ENCODE measurements around the gene DACH2. TPM values are rescaled to one million over a fixed set of nuclear protein-coding genes. Genes with fewer than 3 reads are reported as not detected.

The DACH2 gene
- total and polyA plus RNA-seq, 2 of the 4 experiments (the other 2 are of a cell fraction): 2.8 to 3.8 TPM

- in situ Hi-C loops (cut with MboI; ENCODE audit: low sequenced_read_pairs) (no loop called here), dilution Hi-C loops (cut with HindIII; ENCODE audit: low sequenced_read_pairs, unreplicated experiment) (no loop called here), intact Hi-C loops (cut with micrococcal nuclease) (no loop called here)
- no peak overlapping the region for H4K5ac ChIP-seq (ENCODE audit: low read depth, low read length)
- BruUV-seq (replicated peaks): no TSS peak
- H4K20me1 ChIP-seq (ENCODE audit: insufficient read depth, low read length): no peaks in the 10 kb centered on the region
- no peaks in the 10 kb centered on the region for H3K36me3 ChIP-seq (ENCODE audit: control insufficient read depth, insufficient read depth, low read length)
- no peak overlapping the region for H4K91ac ChIP-seq (ENCODE audit: insufficient read depth, low read depth, low read length)
- ATAC-seq (ENCODE audit: low read depth) (no peak), DNase-seq (no peak)
- no peak overlapping the region for H2AK5ac ChIP-seq (ENCODE audit: low read depth, low read length)
- H3K27ac ChIP-seq (ENCODE audit: insufficient read depth, low read length): no peak overlapping the region
- no peaks in the 10 kb centered on the region for H3K27me3 ChIP-seq (ENCODE audit: control insufficient read depth, insufficient read depth, low read length)
- H2BK15ac ChIP-seq (ENCODE audit: low read depth, low read length): no peak overlapping the region
- H2BK20ac ChIP-seq (ENCODE audit: low read depth, low read length): no peak overlapping the region
- no peak overlapping the region for H3K4me3 ChIP-seq (ENCODE audit: insufficient read depth, low read depth, low read length)
- H3K23ac ChIP-seq (ENCODE audit: low read depth, low read length): no peak overlapping the region
- H3K9me3 ChIP-seq (ENCODE audit: control insufficient read depth, insufficient read depth, low read length): peaks cover 8% of the 10 kb centered on the region
- H3K14ac ChIP-seq (replicated peaks; ENCODE audit: low read depth, low read length): no peak overlapping the region
- POLR2A ChIA-PET (ENCODE audit: unreplicated experiment): no interaction called here
- CTCF ChIA-PET: no interaction called here
- no peaks in the 10 kb centered on the region for H3K9me1 ChIP-seq (ENCODE audit: insufficient read depth, low read length)
- no peaks in the 10 kb centered on the region for H3K79me1 ChIP-seq (ENCODE audit: low read depth in 1 of 2, low read length in 2 of 2)
- H2BK120ac ChIP-seq (ENCODE audit: low read depth, low read length): no peak overlapping the region
- no peak overlapping the region for H2BK5ac ChIP-seq (ENCODE audit: low read depth, low read length, poor library complexity, severe bottlenecking)
- H3K4ac ChIP-seq (ENCODE audit: low read depth, low read length): no peak overlapping the region
- H2AK9ac ChIP-seq (replicated peaks; ENCODE audit: low read depth, low read length, poor library complexity): no peak overlapping the region
- no peaks in the 10 kb centered on the region for H3K4me1 ChIP-seq (ENCODE audit: control insufficient read depth, insufficient read depth, low read length)
- H2AFZ ChIP-seq (replicated peaks; ENCODE audit: low read length, poor library complexity): no peak overlapping the region
- H3K4me2 ChIP-seq (ENCODE audit: low read depth, low read length): no peak overlapping the region
- TF ChIP-seq BHLHE40 (IDR thresholded peaks at IDR 0.05; ENCODE audit: low read depth, low read length) (no peak), USF2 (IDR thresholded peaks at IDR 0.05; ENCODE audit: low read depth, low read length) (no peak), RCOR1 (IDR thresholded peaks at IDR 0.05; ENCODE audit: insufficient replicate concordance, low read length) (no peak), CEBPB (IDR thresholded peaks at IDR 0.05; ENCODE audit: low read depth, low read length) (no peak), RAD21 (IDR thresholded peaks at IDR 0.05; ENCODE audit: low read length) (no peak)
- no peak overlapping the region for H3K56ac ChIP-seq (ENCODE audit: extremely low read depth, insufficient read depth, low read length)
- no peak overlapping the region for H3K9ac ChIP-seq (ENCODE audit: low read depth, low read length)
- no peak overlapping the region for H4K8ac ChIP-seq (ENCODE audit: low read depth in 2 of 2, low read length in 2 of 2)
- WGBS, 2 experiments (ENCODE audit: extremely low coverage in 2 of 2, insufficient read length in 1 of 2): 38% methylated on average over 4 of the region's 6 CpGs; no CpG with 5 or more reads in 1 of the 2 experiments
- no peak overlapping the region for H3K18ac ChIP-seq (ENCODE audit: low read depth, low read length)
Measured at GRCh38 chrX:86237482-86237881, 89.2 kb downstream of the DACH2 start.

Measured in IMR-90 (cell line).